ENCODE results near the gene TAS2R14.

- TF ChIP-seq CTCF (IDR thresholded peaks at IDR 0.05) = no peak
- no peak for TF ChIP-seq TCF7L2 (IDR thresholded peaks at IDR 0.05; ENCODE audit: low read depth, low read length)
- TF ChIP-seq POLR2AphosphoS5 (IDR thresholded peaks at IDR 0.05; ENCODE audit: low read depth, low read length) = no peak
Measured at GRCh38 chr12:10926269-10926668, 12.8 kb downstream of the TAS2R14 start.

Data from Panc1 (cell line).